IMR-90 (cell line): ENCODE data around the gene ZKSCAN7. TPM values are rescaled to one million over a fixed set of nuclear protein-coding genes. Genes with fewer than 3 reads are reported as not detected.

Experiments
- ATAC-seq: fragments of 200-7000 bp; cut with Tn5 transposase; 2 replicates; pipeline ENCODE4 v1.9.1; 2020; ENCODE audit warnings: low read depth, mild to moderate bottlenecking, moderate library complexity
- BruUV-seq: library from RNA; stranded (reverse); fragments of 400-500 nt; replicated peaks from 2 replicates; lab custom pipeline; 2021; lab: Mats Ljungman, UMichigan
- CTCF ChIA-PET: fragments of 300-600 bp; formaldehyde crosslinking; extraction: SDS; loops from one replicate; lab custom pipeline; 2021; ENCODE audit warnings: antibody characterized with exemption; lab: Yijun Ruan, JAX
- POLR2A ChIA-PET: fragments of 300-600 bp; sonication (Branson Sonifier 250); formaldehyde crosslinking; loops from one replicate; lab custom pipeline; 2022; ENCODE audit warnings: antibody characterized with exemption; ENCODE audit not compliant: unreplicated experiment; lab: Charles Lee
- DNase-seq: peaks from one replicate; pipeline ENCODE4 v3.0.0; 2013
- H2AFZ ChIP-seq: replicated peaks from 2 replicates; pipeline ENCODE3; 2013; ENCODE audit warnings: low read length, mild to moderate bottlenecking; ENCODE audit not compliant: poor library complexity
- H2AK5ac ChIP-seq: 2 replicates; pipeline ENCODE4 v1.6.1; 2013; ENCODE audit warnings: low read depth, low read length, inconsistent platforms
- H2AK9ac ChIP-seq: replicated peaks from 2 replicates; pipeline ENCODE3; 2013; ENCODE audit warnings: mild to moderate bottlenecking, low read depth, low read length, moderate library complexity; ENCODE audit not compliant: poor library complexity
- H2BK120ac ChIP-seq: 2 replicates; pipeline ENCODE4 v1.6.1; 2013; ENCODE audit warnings: low read depth, low read length, inconsistent platforms
- H2BK15ac ChIP-seq: 3 replicates; pipeline ENCODE4 v1.6.1; 2013; ENCODE audit warnings: low read depth, low read length, inconsistent platforms
- H2BK20ac ChIP-seq: 2 replicates; pipeline ENCODE4 v1.6.1; 2013; ENCODE audit warnings: low read depth, mild to moderate bottlenecking, inconsistent platforms, low read length, moderate library complexity
- H2BK5ac ChIP-seq: 2 replicates; pipeline ENCODE4 v1.6.1; 2013; ENCODE audit warnings: mild to moderate bottlenecking, low read depth, low read length, inconsistent platforms; ENCODE audit not compliant: poor library complexity, severe bottlenecking
- H3K14ac ChIP-seq: replicated peaks from 2 replicates; pipeline ENCODE4 v1.6.1; 2013; ENCODE audit warnings: low read depth, low read length, inconsistent platforms
- H3K18ac ChIP-seq: 2 replicates; pipeline ENCODE4 v1.6.1; 2013; ENCODE audit warnings: low read depth, low read length, control low read depth
- H3K23ac ChIP-seq: 2 replicates; pipeline ENCODE4 v1.6.1; 2013; ENCODE audit warnings: low read depth, low read length, inconsistent platforms
- H3K27ac ChIP-seq: 2 replicates; pipeline ENCODE4 v1.5.1; 2013; ENCODE audit warnings: mild to moderate bottlenecking, control low read depth, low read length; ENCODE audit not compliant: insufficient read depth
- H3K27me3 ChIP-seq: 2 replicates; pipeline ENCODE4 v1.6.1; 2013; ENCODE audit warnings: low read length; ENCODE audit not compliant: control insufficient read depth, insufficient read depth
- H3K36me3 ChIP-seq: 2 replicates; pipeline ENCODE4 v1.6.1; 2013; ENCODE audit warnings: low read length, mixed read lengths; ENCODE audit not compliant: control insufficient read depth, insufficient read depth
- H3K4ac ChIP-seq: 2 replicates; pipeline ENCODE4 v1.6.1; 2013; ENCODE audit warnings: low read depth, low read length, inconsistent platforms
- H3K4me1 ChIP-seq: 2 replicates; pipeline ENCODE4 v1.6.1; 2013; ENCODE audit warnings: low read length, mixed read lengths; ENCODE audit not compliant: control insufficient read depth, insufficient read depth
- H3K4me2 ChIP-seq: 2 replicates; pipeline ENCODE4 v1.6.1; 2013; ENCODE audit warnings: low read depth, mild to moderate bottlenecking, control low read depth, low read length, moderate library complexity
- H3K4me3 ChIP-seq: 2 replicates; pipeline ENCODE4 v1.5.1; 2013; ENCODE audit warnings: low read depth, mild to moderate bottlenecking, control low read depth, low read length, moderate library complexity; ENCODE audit not compliant: insufficient read depth
- H3K56ac ChIP-seq: 2 replicates; pipeline ENCODE4 v1.6.1; 2013; ENCODE audit warnings: low read length, inconsistent platforms; ENCODE audit not compliant: insufficient read depth; ENCODE audit errors: extremely low read depth
- H3K79me1 ChIP-seq, 2 experiments: 2 replicates each; pipeline ENCODE4 v1.6.1; 2013; ENCODE audit warnings: low read length in 2 of 2, inconsistent platforms in 1 of 2, low read depth in 1 of 2
- H3K9ac ChIP-seq: 2 replicates; pipeline ENCODE4 v1.6.1; 2013; ENCODE audit warnings: low read depth, low read length, control low read depth
- H3K9me1 ChIP-seq: 2 replicates; pipeline ENCODE4 v1.6.1; 2013; ENCODE audit warnings: low read length, inconsistent platforms; ENCODE audit not compliant: insufficient read depth
- H3K9me3 ChIP-seq: 2 replicates; pipeline ENCODE4 v1.6.1; 2013; ENCODE audit warnings: low read length; ENCODE audit not compliant: control insufficient read depth, insufficient read depth
- H4K20me1 ChIP-seq: 2 replicates; pipeline ENCODE4 v1.6.1; 2013; ENCODE audit warnings: low read length, inconsistent platforms; ENCODE audit not compliant: insufficient read depth
- H4K5ac ChIP-seq: 2 replicates; pipeline ENCODE4 v1.6.1; 2013; ENCODE audit warnings: mild to moderate bottlenecking, low read depth, low read length, control low read depth
- H4K8ac ChIP-seq, 2 experiments: 2 replicates each; pipeline ENCODE4 v1.6.1; 2013; ENCODE audit warnings: low read depth in 2 of 2, low read length in 2 of 2, control low read depth in 1 of 2, inconsistent platforms in 1 of 2
- H4K91ac ChIP-seq: 2 replicates; pipeline ENCODE4 v1.6.1; 2013; ENCODE audit warnings: low read depth, low read length, inconsistent platforms; ENCODE audit not compliant: insufficient read depth
- BHLHE40 ChIP-seq: fragments of 150-350 bp; IDR thresholded peaks from 2 replicates; pipeline ENCODE4 v1.6.1; 2016; ENCODE audit warnings: mild to moderate bottlenecking, low read depth, low read length
- CHD1 ChIP-seq: IDR thresholded peaks from 2 replicates; pipeline ENCODE4 v1.6.1; 2012; ENCODE audit warnings: low read depth, low read length, improper control_type of control experiment
- MAFK ChIP-seq: IDR thresholded peaks from 2 replicates; pipeline ENCODE4 v1.6.1; 2012; ENCODE audit warnings: low read depth, low read length, improper control_type of control experiment
- SMC3 ChIP-seq: fragments of 150-350 bp; IDR thresholded peaks from 2 replicates; pipeline ENCODE4 v1.6.1; 2016; ENCODE audit warnings: low read depth, mild to moderate bottlenecking, antibody characterized with exemption, low read length, moderate library complexity
- USF2 ChIP-seq: fragments of 150-350 bp; IDR thresholded peaks from 2 replicates; pipeline ENCODE4 v1.6.1; 2017; ENCODE audit warnings: mild to moderate bottlenecking, antibody characterized with exemption, low read length, low read depth
- WGBS, 2 experiments: methylation state at CpG; one replicate each; pipeline versions ENCODE4 v1.1.5 to v1.1.7; 2013; ENCODE audit warnings: missing lambda C conversion rate in 2 of 2; ENCODE audit not compliant: insufficient read length in 1 of 2; ENCODE audit errors: extremely low coverage in 2 of 2; 5-methylcytosine and 5-hydroxymethylcytosine counted together
- dilution Hi-C: fragments of 300-500 bp; cut with HindIII; formaldehyde crosslinking; loops from one replicate; pipeline ENCODE4 v1.14.3; 2018; ENCODE audit warnings: low sequenced_read_pairs; ENCODE audit not compliant: unreplicated experiment
- in situ Hi-C: fragments of 300-500 bp; cut with MboI; formaldehyde crosslinking; loops from 3 replicates; pipeline ENCODE4 v1.14.3; 2019; ENCODE audit warnings: low sequenced_read_pairs, inconsistent platforms, mixed read lengths
- intact Hi-C: fragments of 100-400 bp; cut with micrococcal nuclease; formaldehyde crosslinking; loops from 2 replicates; pipeline ENCODE4 v1.10.0; 2022
- polyA plus RNA-seq, 3 experiments: library from polyadenylated mRNA; depleted of rRNA; stranded (reverse); fragments of >200 nt; gene quantifications; 2 replicates each; pipeline ENCODE4 v1.2.3, GENCODE V29; 2012; ENCODE audit warnings: low replicate concordance in 1 of 3
- total RNA-seq: library from RNA; depleted of rRNA; stranded (reverse); fragments of >200 nt; gene quantifications from 2 replicates; pipeline ENCODE4 v1.2.3, GENCODE V29; 2012

The ZKSCAN7 gene
- total and polyA plus RNA-seq, 2 of the 4 experiments (the other 2 are of a cell fraction), result 2.6 to 4.7 TPM

- no CpG with 5 or more reads among the region's 3 CpGs for WGBS, 2 experiments
- H3K36me3 ChIP-seq, result no peaks in the 10 kb centered on the region
- intact Hi-C loops, result no loop called here
Measured at GRCh38 chr3:44521721-44522120, 33.3 kb upstream of the ZKSCAN7 start.

More at GRCh38 chr3:44521721-44522120, 33.3 kb upstream of the ZKSCAN7 start:
- H2AFZ ChIP-seq, result no peak overlapping the region
- no peak overlapping the region for H2AK5ac ChIP-seq
- BruUV-seq, result no TSS peak
- H3K27me3 ChIP-seq, result peaks cover 5% of the 10 kb centered on the region
- no peak overlapping the region for H3K4me2 ChIP-seq
- H2BK20ac ChIP-seq, result no peak overlapping the region
- no peak overlapping the region for H3K4ac ChIP-seq
- dilution Hi-C loops, result no loop called here
- no peak overlapping the region for H2AK9ac ChIP-seq
- in situ Hi-C loops, result no loop called here
- CTCF ChIA-PET, result no interaction called here
- no peak overlapping the region for H2BK120ac ChIP-seq
- H2BK5ac ChIP-seq, result no peak overlapping the region
- H3K79me1 ChIP-seq, result no peaks in the 10 kb centered on the region
- H3K9me3 ChIP-seq, result no peaks in the 10 kb centered on the region
- no peak overlapping the region for H2BK15ac ChIP-seq
- H3K56ac ChIP-seq, result no peak overlapping the region
- ATAC-seq, result no peak
- no peak overlapping the region for H4K8ac ChIP-seq
- no peak overlapping the region for H3K18ac ChIP-seq
- H3K4me1 ChIP-seq, result no peaks in the 10 kb centered on the region
- H4K20me1 ChIP-seq, result no peaks in the 10 kb centered on the region
- H4K5ac ChIP-seq, result no peak overlapping the region
- no peak overlapping the region for H3K23ac ChIP-seq
- H3K9ac ChIP-seq, result no peak overlapping the region
- H3K14ac ChIP-seq, result no peak overlapping the region
- TF ChIP-seq CHD1 (no peak), BHLHE40 (no peak), SMC3 (no peak), USF2 (no peak), MAFK (no peak)
- H3K4me3 ChIP-seq, result no peak overlapping the region
- no peak for DNase-seq
- no peaks in the 10 kb centered on the region for H3K9me1 ChIP-seq
- H3K27ac ChIP-seq, result no peak overlapping the region
- H4K91ac ChIP-seq, result no peak overlapping the region
- POLR2A ChIA-PET, result no interaction called here
